GM23338 (cell line): Measurements from ENCODE around the gene THTPA. TPM values are rescaled to one million over a fixed set of nuclear protein-coding genes. Genes with fewer than 3 reads are reported as not detected.

ENCODE experiments used
- ATAC-seq: fragments of 200-7000 bp; cut with Tn5 transposase; 3 replicates; pipeline ENCODE4 v1.9.1; 2020
- DNase-seq: peaks from one replicate; pipeline ENCODE4 v3.0.0-alpha.2; 2015; ENCODE audit warnings: low spot score
- H2AFZ ChIP-seq: fragments of 200-600 bp; sonication (generic); 2 replicates; pipeline ENCODE4 v1.8.0; 2016; ENCODE audit warnings: antibody characterized with exemption, mild to moderate bottlenecking, moderate library complexity
- H3F3A ChIP-seq: fragments of 200-600 bp; sonication (generic); replicated peaks from 2 replicates; pipeline ENCODE4 v1.8.0; 2017; ENCODE audit warnings: antibody characterized with exemption, mixed run types, low read depth
- H3K27ac ChIP-seq: fragments of 200-600 bp; sonication (generic); 2 replicates; pipeline ENCODE4 v1.6.1; 2016; ENCODE audit warnings: low read depth
- H3K27me3 ChIP-seq: fragments of 200-600 bp; sonication (generic); 2 replicates; pipeline ENCODE4 v1.8.0; 2016; ENCODE audit warnings: mild to moderate bottlenecking, mixed run types, moderate library complexity; ENCODE audit not compliant: insufficient read depth
- H3K36me3 ChIP-seq: fragments of 200-600 bp; sonication (generic); 2 replicates; pipeline ENCODE4 v1.8.0; 2016; ENCODE audit warnings: mild to moderate bottlenecking; ENCODE audit not compliant: insufficient read depth
- H3K4me1 ChIP-seq: fragments of 200-600 bp; sonication (generic); 2 replicates; pipeline ENCODE4 v1.8.0; 2016; ENCODE audit warnings: mild to moderate bottlenecking, moderate library complexity; ENCODE audit not compliant: insufficient read depth
- H3K4me2 ChIP-seq: fragments of 200-600 bp; sonication (generic); 2 replicates; pipeline ENCODE4 v1.7.1; 2017; ENCODE audit warnings: mixed run types
- H3K4me3 ChIP-seq: fragments of 200-600 bp; sonication (generic); 2 replicates; pipeline ENCODE4 v1.6.1; 2016; ENCODE audit warnings: mixed run types
- H3K79me2 ChIP-seq: fragments of 200-600 bp; sonication (generic); replicated peaks from 2 replicates; pipeline ENCODE4 v1.8.0; 2017; ENCODE audit warnings: mild to moderate bottlenecking; ENCODE audit not compliant: insufficient read depth
- H3K9me2 ChIP-seq: fragments of 200-600 bp; sonication (generic); 2 replicates; pipeline ENCODE4 v1.8.0; 2017; ENCODE audit not compliant: insufficient read depth
- H4K20me1 ChIP-seq: fragments of 200-600 bp; sonication (generic); replicated peaks from 2 replicates; pipeline ENCODE4 v1.8.0; 2017; ENCODE audit warnings: mild to moderate bottlenecking; ENCODE audit not compliant: insufficient read depth
- H3K27ac Mint-ChIP-seq: 2 replicates; pipeline ENCODE4 v1.8.0; 2020; ENCODE audit warnings: inconsistent platforms, mild to moderate bottlenecking, moderate library complexity, mixed read lengths
- H3K27me3 Mint-ChIP-seq: 3 replicates; pipeline ENCODE4 v1.8.0; 2022; ENCODE audit warnings: low read depth, mild to moderate bottlenecking, moderate library complexity, mixed read lengths, inconsistent platforms; ENCODE audit not compliant: insufficient read depth, poor library complexity
- H3K36me3 Mint-ChIP-seq: 3 replicates; pipeline ENCODE4 v1.8.0; 2021; ENCODE audit warnings: low read depth, mild to moderate bottlenecking, inconsistent platforms, moderate library complexity, mixed read lengths
- H3K4me1 Mint-ChIP-seq: 3 replicates; pipeline ENCODE4 v1.8.0; 2020; ENCODE audit warnings: mild to moderate bottlenecking, inconsistent platforms, mixed read lengths
- H3K4me3 Mint-ChIP-seq: 3 replicates; pipeline ENCODE4 v1.8.0; 2021; ENCODE audit warnings: moderate library complexity, mild to moderate bottlenecking, inconsistent platforms, mixed read lengths
- H3K9me3 Mint-ChIP-seq: 3 replicates; pipeline ENCODE4 v1.8.0; 2020; ENCODE audit warnings: moderate library complexity, mild to moderate bottlenecking, inconsistent platforms, mixed read lengths
- CREB1 ChIP-seq: fragments of 250-450 bp; sonication (Bioruptor Pico); IDR thresholded peaks from 2 replicates; pipeline ENCODE4 v1.5.0; 2020; ENCODE audit warnings: low read depth, mild to moderate bottlenecking, moderate library complexity
- CTCF ChIP-seq, 2 experiments: fragments of 200-600 bp in 1 of 2; sonication (generic) in 1 of 2; conservative IDR thresholded peaks; 2 replicates each; pipeline versions ENCODE4 v1.5.1 to v1.6.1; 2016 to 2017; ENCODE audit warnings: antibody characterized with exemption in 2 of 2, low read depth in 2 of 2, mild to moderate bottlenecking in 2 of 2, moderate library complexity in 1 of 2
- ETS1 ChIP-seq: IDR thresholded peaks from 2 replicates; pipeline ENCODE4 v1.6.1; 2016; ENCODE audit warnings: antibody characterized with exemption
- EZH2 ChIP-seq: fragments of 200-600 bp; sonication (generic); IDR thresholded peaks from one replicate; pipeline ENCODE4 v1.8.0; 2017; ENCODE audit warnings: antibody characterized with exemption, mild to moderate bottlenecking, low read depth; ENCODE audit not compliant: unreplicated experiment
- EZH2phosphoT487 ChIP-seq: fragments of 200-600 bp; sonication (generic); IDR thresholded peaks from one replicate; pipeline ENCODE4 v1.8.1; 2018; ENCODE audit warnings: antibody characterized with exemption; ENCODE audit not compliant: unreplicated experiment
- JUNB ChIP-seq: IDR thresholded peaks from one replicate; pipeline ENCODE4 v1.6.1; 2016; ENCODE audit warnings: antibody characterized with exemption; ENCODE audit not compliant: unreplicated experiment
- NANOG ChIP-seq: IDR thresholded peaks from 2 replicates; pipeline ENCODE4 v1.6.1; 2016; ENCODE audit warnings: antibody characterized with exemption, borderline replicate concordance
- POLR2AphosphoS5 ChIP-seq: IDR thresholded peaks from 2 replicates; pipeline ENCODE4 v1.6.1; 2016; ENCODE audit warnings: antibody characterized with exemption, low read depth
- REST ChIP-seq: IDR thresholded peaks from one replicate; pipeline ENCODE4 v1.6.1; 2018; ENCODE audit warnings: antibody characterized with exemption; ENCODE audit not compliant: unreplicated experiment
- STAT1 ChIP-seq: IDR thresholded peaks from one replicate; pipeline ENCODE4 v1.6.1; 2016; ENCODE audit warnings: antibody characterized with exemption; ENCODE audit not compliant: unreplicated experiment
- ZNF114 ChIP-seq: fragments of 250-450 bp; sonication (Bioruptor Pico); IDR thresholded peaks from 2 replicates; pipeline ENCODE4 v1.5.0; 2020; ENCODE audit warnings: mild to moderate bottlenecking, moderate library complexity
- ZNF331 ChIP-seq: fragments of 250-450 bp; sonication (Bioruptor Pico); IDR thresholded peaks from 2 replicates; pipeline ENCODE4 v1.5.0; 2020; ENCODE audit warnings: low read depth, mild to moderate bottlenecking, moderate library complexity
- ZNF462 ChIP-seq: fragments of 250-450 bp; sonication (Bioruptor Pico); IDR thresholded peaks from 2 replicates; pipeline ENCODE4 v1.5.0; 2020; ENCODE audit warnings: mild to moderate bottlenecking, moderate library complexity
- polyA plus RNA-seq: library from polyadenylated mRNA; unstranded; fragments of >200 nt; fragmentation: Nextera tagmentation; extraction: Ambion mirVana; gene quantifications from 2 replicates; pipeline ENCODE4 v1.2.1, GENCODE V29; 2016
- total RNA-seq: library from RNA; depleted of rRNA; stranded (reverse); fragments of >200 nt; shearing (Covaris generic); gene quantifications from 2 replicates; pipeline ENCODE4 v1.2.3, GENCODE V29; 2014

The THTPA gene
- total and polyA plus RNA-seq, 2 experiments from 2014 or later: 8.6 to 21.3 TPM

GRCh38 chr14:23602181-23603095 lies 46.4 kb downstream of the THTPA start:
- Mint-ChIP-seq H3K4me1 (no peaks in the 10 kb centered on the region; the same call in 2 of the 3 replicates), H3K9me3 (no peaks in the 10 kb centered on the region; the same call in 2 of the 3 replicates), H3K36me3 (no peaks in the 10 kb centered on the region; the same call in 2 of the 3 replicates), H3K4me3 (no peak overlapping the region), H3K27me3 (peaks cover 4% of the 10 kb centered on the region), H3K27ac (no peak overlapping the region)
- Histone ChIP-seq H3K4me1 (no peaks in the 10 kb centered on the region), H3F3A (no peaks in the 10 kb centered on the region), H3K27me3 (no peaks in the 10 kb centered on the region), H3K9me2 (0 out of 2 replicates have a peak, but pooled peaks cover 3% of the 10 kb centered on the region), H3K27ac (no peak overlapping the region), H3K79me2 (no peaks in the 10 kb centered on the region), H3K36me3 (no peaks in the 10 kb centered on the region), H4K20me1 (no peaks in the 10 kb centered on the region), H2AFZ (no peak overlapping the region), H3K4me2 (no peak overlapping the region), H3K4me3 (no peak overlapping the region)
- DNase-seq (no peak), ATAC-seq (no peak)
- TF ChIP-seq JUNB (no peak), ZNF331 (CRISPR knock-in tag) (no peak), STAT1 (no peak), ZNF462 (CRISPR knock-in tag) (no peak), EZH2 (no peak), CREB1 (CRISPR knock-in tag) (no peak), POLR2AphosphoS5 (no peak), CTCF (conservative IDR thresholded peaks at IDR 0.05; ENCODE audit: low read depth in 2 of 2) (no peak), EZH2phosphoT487 (no peak), ZNF114 (no peak), NANOG (no peak), ETS1 (no peak), REST (no peak)
